KG1 (cell line): ENCODE results near the gene MPP7.

Source experiments
- DNase-seq: peaks from one replicate; lab custom pipeline; 2025; lab: John Stamatoyannopoulos, UW

The MPP7 gene

GRCh38 chr10:28305553-28305952 is 2.7 kb upstream of the MPP7 start:
- no peak for DNase-seq

- no peak for DNase-seq
Observed at GRCh38 chr10:28304032-28304571, 1.2 kb upstream of the MPP7 start.

GRCh38 chr10:28302012-28302637 is 739 bp downstream of the MPP7 start:
- DNase-seq = peak; percentile 6

- DNase-seq = no peak
Observed at GRCh38 chr10:28300027-28300426, 2.8 kb downstream of the MPP7 start.

GRCh38 chr10:28298951-28299350 is 3.9 kb downstream of the MPP7 start:
- no peak for DNase-seq

GRCh38 chr10:28296023-28296422 is 6.8 kb downstream of the MPP7 start:
- no peak for DNase-seq

GRCh38 chr10:28295336-28295735 is 7.5 kb downstream of the MPP7 start:
- DNase-seq = no peak

- DNase-seq = no peak
Observed at GRCh38 chr10:28294809-28295208, 8.1 kb downstream of the MPP7 start.

- no peak for DNase-seq
Observed at GRCh38 chr10:28294169-28294532, 8.7 kb downstream of the MPP7 start.

- no peak for DNase-seq
Observed at GRCh38 chr10:28293236-28294168, 9.4 kb downstream of the MPP7 start.

GRCh38 chr10:28291881-28292297 is 11.0 kb downstream of the MPP7 start:
- DNase-seq = no peak

GRCh38 chr10:28285816-28286215 is 17.0 kb downstream of the MPP7 start:
- no peak for DNase-seq

GRCh38 chr10:28284126-28284525 is 18.7 kb downstream of the MPP7 start:
- no peak for DNase-seq

- no peak for DNase-seq
Observed at GRCh38 chr10:28283251-28283650, 19.6 kb downstream of the MPP7 start.

- no peak for DNase-seq
Observed at GRCh38 chr10:28282336-28282735, 20.5 kb downstream of the MPP7 start.

- DNase-seq = no peak
Observed at GRCh38 chr10:28281726-28282315, 21.0 kb downstream of the MPP7 start.

GRCh38 chr10:28280652-28281051 is 22.2 kb downstream of the MPP7 start:
- DNase-seq = no peak

GRCh38 chr10:28279878-28280277 is 23.0 kb downstream of the MPP7 start:
- DNase-seq = no peak

- DNase-seq = no peak
Observed at GRCh38 chr10:28278842-28279241, 24.0 kb downstream of the MPP7 start.

- DNase-seq = no peak
Observed at GRCh38 chr10:28276384-28276783, 26.5 kb downstream of the MPP7 start.

- no peak for DNase-seq
Observed at GRCh38 chr10:28274475-28274874, 28.4 kb downstream of the MPP7 start.

- DNase-seq = no peak
Observed at GRCh38 chr10:28273343-28273742, 29.5 kb downstream of the MPP7 start.
